HG03520 (cell line): ENCODE data around the gene CP.
"Not testable (repeated sequence)": the region's sequence is repeated elsewhere in the genome, so short reads cannot be mapped to it uniquely, and the experiment has no call there.

Experiments used
- ATAC-seq: cut with Tn5 transposase; IDR thresholded peaks from one replicate; pipeline ENCODE4 v1.9.1; 2021; ENCODE audit warnings: mild to moderate bottlenecking, moderate library complexity; ENCODE audit not compliant: unreplicated experiment

The CP gene

DNA sequence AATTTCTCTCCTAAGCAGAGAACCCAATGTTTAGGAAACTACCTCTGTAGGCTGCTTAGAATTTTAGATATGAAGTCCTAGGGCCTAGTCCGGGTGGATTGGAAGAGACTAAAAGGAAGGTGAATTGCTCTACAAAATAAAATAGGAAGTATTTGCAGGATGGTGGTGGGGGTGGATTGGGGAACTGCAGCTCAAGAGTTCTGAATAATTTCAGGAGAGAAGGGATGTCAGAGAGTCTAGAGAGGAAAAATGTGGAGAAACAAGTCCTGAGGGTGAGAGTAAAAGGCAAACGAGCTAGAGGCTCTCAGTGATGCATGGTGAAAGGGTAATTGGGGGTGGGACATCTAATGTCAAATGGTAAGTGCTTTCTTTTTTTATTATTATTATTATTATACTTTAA, 10.2 kb upstream of the CP start:
- no peak for ATAC-seq

GRCh38 chr3:149227591-149228268, 6.1 kb upstream of the CP start:
- ATAC-seq = no peak

DNA sequence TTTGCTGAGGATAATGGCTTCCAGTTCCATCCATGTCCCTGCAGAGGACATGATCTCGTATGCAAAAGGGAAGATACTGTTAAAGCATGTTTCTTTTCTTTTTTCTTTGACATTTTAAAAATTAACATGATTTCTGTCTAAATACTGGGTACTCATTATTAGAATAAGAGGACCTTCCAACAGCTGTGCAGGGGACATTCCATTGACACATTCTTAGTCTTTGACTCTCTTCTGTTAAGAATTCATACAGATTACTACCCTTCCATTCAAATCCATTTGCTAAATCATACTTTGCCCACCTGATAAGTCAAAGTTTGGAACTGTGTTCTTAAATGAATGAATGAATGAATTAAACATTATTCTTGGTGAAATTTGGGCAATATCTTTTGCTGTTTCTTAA, 5.1 kb upstream of the CP start:
- ATAC-seq = no peak

- ATAC-seq = peak; percentile 96
These were observed 3.3 kb upstream of the CP start for GRCh38 chr3:149224736-149225594.

- no peak for ATAC-seq
These were observed 1.8 kb upstream of the CP start for GRCh38 chr3:149223461-149223820.

DNA sequence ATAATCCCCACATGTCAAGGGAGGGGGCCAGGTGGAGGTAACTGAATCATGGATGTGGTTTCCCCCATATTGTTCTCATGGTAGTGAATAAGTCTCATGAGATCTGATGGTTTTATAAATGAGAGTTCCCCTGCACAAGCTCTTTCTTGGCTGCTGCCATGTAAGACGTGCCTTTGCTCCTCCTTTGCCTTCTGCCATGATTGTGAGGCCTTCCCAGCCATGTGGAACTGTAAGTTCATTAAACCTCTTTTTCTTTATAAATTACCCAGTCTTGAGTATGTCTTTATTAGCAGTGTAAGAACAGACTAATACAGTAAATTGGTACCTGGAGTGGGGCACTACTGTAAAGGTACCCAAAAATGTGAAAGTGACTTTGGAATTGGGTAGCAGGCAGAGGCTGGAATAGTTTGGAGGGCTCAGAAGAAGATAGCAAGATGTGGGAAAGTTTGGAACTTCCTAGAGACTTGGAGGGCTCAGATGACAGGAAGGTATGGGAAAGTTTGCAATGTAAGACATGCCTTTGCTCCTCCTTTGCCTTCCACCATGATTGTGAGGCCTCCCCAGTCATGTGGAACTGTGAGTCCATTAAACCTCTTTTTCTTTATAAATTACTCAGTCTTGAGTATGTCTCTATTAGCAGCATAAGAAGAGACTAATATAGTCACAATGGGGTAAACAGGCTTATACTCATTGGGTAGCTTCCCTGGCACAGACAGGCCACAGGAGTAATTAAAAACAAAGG, 2.1 kb downstream of the CP start:
- not testable (repeated sequence) for ATAC-seq

DNA sequence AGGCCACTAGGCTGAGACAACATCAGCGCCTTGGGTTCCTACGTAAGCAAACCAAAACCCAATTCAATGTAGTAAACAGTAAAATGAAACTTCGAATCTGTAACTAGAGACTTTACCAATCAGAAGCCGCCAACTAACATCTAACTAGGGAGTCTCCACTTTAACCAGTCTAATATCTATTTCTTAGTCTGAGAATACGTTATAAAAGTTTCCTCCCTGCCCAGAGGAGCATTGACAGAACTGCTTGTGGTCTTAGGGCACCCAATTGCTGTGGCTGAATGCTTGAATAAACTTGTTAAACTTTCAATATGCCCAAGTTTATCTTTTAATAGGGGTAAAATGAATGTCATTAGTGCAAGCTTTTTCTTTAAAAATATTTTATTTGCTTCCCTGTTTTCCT, 4.3 kb downstream of the CP start:
- no peak for ATAC-seq

DNA sequence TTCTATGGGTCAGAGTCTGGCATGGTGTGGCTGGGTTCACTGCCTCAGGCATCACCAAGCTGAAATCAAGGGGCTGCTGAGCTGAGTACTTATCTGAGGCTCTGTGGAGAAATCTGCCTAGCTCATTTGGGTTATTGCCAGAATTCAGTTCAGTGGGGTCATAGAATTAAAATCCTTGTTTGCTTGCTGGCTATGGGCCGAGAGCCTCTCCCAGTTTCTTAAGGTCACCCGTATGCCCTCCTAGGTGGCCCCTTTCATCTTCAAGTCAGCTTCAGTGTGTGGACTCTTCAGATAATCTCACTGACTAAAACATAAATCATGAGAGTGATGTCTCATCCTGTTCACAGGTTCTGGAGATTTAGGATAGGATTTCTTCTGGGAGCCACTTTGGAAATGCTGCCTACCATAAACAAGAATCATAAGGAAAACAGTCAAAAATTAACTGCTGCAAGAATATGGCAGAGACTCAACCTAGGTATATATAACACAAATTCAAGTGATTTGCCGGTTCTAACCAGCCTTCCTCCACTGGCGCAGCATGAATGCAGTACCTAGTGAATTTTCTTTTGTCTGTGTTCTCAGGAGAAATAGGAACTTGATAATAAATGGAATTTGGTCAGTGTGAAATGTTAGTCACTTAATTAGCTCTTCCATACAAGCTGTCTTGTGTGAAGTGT, 5.3 kb downstream of the CP start:
- ATAC-seq = no peak

GRCh38 chr3:149215515-149215914, 6.1 kb downstream of the CP start:
- ATAC-seq = no peak

- no peak for ATAC-seq
These were observed 6.9 kb downstream of the CP start for GRCh38 chr3:149214702-149215101.

DNA sequence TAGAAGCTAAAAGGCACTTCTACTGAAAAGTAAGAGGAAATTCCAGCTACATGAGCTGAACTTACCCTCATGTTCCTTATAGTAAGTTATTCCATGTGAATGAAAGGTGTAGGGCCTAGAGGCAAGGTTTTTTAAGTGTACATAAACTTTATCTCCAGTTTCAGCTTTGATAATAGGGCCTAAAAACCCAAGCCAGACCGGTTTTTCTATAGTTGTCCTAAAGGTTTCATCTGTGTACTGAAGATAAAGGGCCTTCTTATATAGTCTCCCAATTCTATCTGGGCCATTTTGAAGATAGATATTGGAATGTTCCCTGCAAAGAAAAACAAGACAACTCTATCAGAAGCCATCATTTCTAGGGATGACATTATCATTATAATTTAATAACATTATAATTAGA, 9.2 kb downstream of the CP start:
- ATAC-seq = no peak

GRCh38 chr3:149209431-149209830, 12.2 kb downstream of the CP start:
- ATAC-seq = no peak

DNA sequence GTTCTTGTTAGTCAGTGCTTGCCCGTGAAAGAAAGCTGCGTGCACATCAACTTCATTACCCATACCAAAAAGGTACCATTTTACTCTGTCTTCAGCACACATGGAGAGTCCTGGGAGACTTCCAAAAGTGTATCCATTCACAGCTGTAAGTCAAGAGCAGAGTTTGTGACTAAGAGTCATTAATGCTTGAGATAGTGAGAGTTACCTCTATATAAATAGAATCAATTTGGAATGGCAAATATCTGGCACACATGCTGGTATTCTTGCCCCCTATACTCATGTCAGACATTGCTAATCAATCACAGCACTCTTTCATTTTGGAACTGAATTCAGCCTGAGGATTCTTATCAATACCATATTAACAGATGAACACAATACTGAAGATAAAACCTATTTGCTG, 14.2 kb downstream of the CP start:
- ATAC-seq = no peak

DNA sequence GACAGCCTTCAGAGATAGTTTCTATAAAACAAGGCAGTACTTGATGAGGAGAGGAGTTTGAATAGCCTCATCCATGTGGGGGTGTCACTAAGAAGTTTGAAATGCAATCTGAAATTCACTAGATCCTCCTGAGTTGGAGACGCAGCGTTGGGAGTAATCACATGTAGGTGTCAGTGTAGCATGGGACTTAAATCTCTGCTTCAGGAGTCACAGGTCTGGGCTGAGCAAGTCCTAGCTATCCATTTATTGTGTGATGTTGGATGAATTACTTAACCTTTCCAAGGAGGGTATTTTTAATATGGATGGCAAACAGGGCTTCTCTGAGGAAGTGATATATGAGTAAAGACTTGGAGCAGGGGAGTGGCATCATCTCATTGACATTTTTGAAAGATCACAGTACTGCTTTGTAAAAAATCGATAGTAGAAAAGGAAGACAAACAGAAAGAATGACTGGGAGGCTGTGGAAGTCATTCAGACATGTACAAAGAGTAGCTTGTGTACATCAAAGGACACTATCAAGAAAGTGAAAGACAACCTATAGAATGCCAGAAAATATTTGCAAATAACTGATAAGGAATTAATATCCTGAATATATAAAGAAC, 17.1 kb downstream of the CP start:
- no peak for ATAC-seq

- peak; percentile 93 for ATAC-seq
These were observed 17.9 kb downstream of the CP start for GRCh38 chr3:149203758-149204157.

DNA sequence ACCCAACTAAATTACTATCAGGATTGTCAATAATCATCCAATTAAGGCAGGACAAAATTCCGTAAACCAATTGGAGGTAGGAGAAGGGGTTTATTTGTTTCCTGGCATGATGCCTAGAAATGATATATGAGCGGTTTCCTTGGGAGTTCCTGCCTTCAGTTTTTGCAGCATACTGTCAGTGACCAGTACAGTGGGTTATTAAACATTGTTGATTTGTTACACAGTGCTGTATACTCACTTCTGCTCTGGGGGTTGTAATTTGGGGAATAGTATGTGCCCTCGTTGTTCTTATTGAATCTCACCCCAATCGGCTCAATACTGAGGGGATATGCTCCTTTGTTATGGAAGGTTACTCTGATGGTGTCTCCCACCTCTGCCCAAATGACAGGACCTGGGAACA, 22.2 kb downstream of the CP start:
- ATAC-seq = no peak

DNA sequence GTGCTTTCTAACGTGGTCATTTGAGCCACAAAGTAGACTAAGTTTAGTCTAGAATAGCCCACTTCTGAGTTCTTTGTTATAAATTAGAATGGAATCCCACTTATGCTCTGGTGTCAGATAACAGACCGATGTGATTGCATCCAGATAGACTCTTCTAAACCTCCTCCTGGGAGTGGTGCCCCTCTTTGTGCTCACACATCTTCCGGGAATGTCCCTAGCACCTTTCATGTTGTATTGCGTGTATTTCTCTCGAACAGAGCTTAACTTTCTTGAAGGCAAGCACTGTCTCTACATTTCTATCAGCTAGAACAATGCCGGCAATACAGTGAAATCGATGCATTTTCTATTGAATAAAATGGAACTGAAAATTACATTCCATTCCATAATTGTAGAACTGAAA, 23.0 kb downstream of the CP start:
- no peak for ATAC-seq

- no peak for ATAC-seq
These were observed 24.0 kb downstream of the CP start for GRCh38 chr3:149197669-149198068.

- not testable (repeated sequence) for ATAC-seq
These were observed 24.6 kb downstream of the CP start for GRCh38 chr3:149196805-149197592.

DNA sequence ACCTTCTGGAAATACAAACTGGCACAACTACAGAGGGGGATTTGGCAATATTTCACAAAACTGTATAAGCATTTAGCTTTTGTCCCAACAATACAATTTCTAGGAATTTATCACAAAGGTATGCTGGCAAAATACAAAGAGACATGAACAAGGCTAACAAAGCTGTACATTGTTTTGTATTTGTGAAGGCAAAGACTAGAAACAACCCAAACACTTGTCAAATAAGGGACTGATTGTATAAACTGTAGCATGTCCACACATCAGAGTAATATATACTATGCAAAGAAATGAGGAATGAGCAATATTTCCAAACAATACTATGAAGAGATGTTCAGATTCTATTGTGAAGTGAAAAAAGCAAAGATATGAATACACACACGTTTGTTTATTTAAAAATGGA, 26.4 kb downstream of the CP start:
- ATAC-seq = no peak
